ENCODE results near the gene CYP27A1.
"Not testable (repeated sequence)": the region's sequence is repeated elsewhere in the genome, so short reads cannot be mapped to it uniquely, and the experiment has no call there.

The CYP27A1 gene

GRCh38 chr2:218831378-218831990, 49.5 kb downstream of the CYP27A1 start, which contains the start of gene PRKAG3:
Gene PRKAG3, minus strand, starts transcription at chr2:218831803.
- no peak for DNase-seq (ENCODE audit: low read depth in 2 of 2)

GRCh38 chr2:218832081-218832480, 50.1 kb downstream of the CYP27A1 start:
- DNase-seq (ENCODE audit: low read depth in 2 of 2), result no peak

- DNase-seq (ENCODE audit: low read depth in 2 of 2), result no peak
Observed at GRCh38 chr2:218832520-218832919, 50.6 kb downstream of the CYP27A1 start.

DNA sequence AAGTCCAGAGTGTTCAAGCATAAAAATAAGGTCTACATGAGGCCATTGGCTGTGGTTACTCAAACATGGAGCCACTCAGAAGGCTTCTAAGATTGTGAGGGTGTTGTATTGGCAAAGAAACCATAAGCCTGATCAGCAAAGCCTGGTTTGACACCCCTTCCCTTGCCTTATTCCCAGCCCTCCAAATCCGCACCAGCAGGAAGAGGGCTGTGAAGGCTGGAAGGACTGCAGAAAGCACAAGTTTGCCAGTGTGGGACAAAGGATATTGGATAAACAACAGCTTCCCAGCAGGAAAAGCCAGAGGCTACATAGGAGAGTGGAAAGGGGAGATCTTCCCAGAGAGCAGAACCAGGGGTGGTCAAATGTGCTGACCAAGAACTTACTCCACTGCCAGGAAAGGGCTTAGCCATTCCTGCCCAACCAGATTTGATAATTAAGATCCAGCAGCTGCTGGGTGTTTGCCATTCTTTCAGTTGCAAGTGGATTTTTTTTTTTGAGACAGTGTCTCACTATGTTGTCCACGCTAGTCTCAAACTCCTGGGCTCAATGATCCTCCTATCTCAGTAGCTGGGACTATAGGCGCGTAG, 51.2 kb downstream of the CYP27A1 start:
- DNase-seq (ENCODE audit: low read depth in 2 of 2), result no peak

- DNase-seq (ENCODE audit: low read depth in 2 of 2), result no peak
Observed at GRCh38 chr2:218834685-218835084, 52.7 kb downstream of the CYP27A1 start.

DNA sequence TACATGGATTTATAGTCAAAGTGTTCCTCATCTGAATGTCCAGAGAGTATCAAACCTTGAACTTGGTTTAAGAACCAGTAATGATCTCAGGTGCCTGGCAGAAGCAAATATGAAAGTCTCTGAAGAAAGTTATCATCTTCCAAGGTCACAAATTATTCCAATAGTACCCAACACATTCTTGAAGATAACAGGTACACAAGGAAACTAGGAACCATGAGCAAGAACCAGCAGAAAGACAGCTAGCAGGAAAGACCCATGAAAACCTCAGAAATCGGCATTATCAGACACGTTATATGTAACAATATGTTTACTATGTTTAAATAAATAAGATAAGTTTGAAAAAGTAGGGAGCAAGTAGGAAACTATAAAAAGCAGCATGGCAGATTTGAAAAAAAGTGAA, 55.5 kb downstream of the CYP27A1 start:
- DNase-seq (ENCODE audit: low read depth in 2 of 2), result no peak

- no peak for DNase-seq (ENCODE audit: low read depth in 2 of 2)
Observed at GRCh38 chr2:218839430-218839829, 57.5 kb downstream of the CYP27A1 start.

DNA sequence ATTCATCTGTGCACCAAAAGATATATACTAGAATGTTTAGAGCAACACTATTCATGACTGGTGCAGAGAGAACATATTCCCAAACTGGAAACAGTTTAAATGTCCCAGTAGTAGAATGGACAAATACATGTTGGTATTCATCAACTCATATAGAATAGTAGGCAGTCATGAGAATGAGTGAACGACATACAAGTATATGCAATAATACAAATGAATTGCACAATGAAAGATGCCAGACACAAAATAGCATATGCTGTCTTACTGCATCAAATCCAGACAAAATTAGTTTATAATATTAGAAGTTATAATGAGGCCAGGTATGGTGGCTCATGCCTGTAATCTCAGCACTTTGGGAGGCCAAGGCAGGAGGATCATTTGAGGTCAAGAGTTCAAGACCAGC, 57.9 kb downstream of the CYP27A1 start:
- no peak for DNase-seq (ENCODE audit: low read depth in 2 of 2)

DNA sequence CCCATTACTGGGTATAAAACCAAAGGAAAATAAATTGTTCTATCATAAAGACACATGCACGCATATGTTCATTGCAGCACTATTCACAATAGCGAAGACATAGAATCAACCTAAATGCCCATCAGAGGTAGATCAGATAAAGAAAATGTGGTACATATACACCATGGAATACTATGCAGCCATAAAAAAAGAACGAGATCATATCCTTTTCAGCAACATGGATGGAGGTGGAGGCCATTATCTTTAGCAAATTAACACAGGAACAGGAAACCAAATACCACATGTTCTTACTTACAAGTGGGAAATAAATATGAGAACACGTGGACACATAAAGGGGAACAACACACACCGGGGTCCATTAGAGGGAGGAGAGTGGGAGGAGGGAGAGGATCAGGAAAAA, 62.4 kb downstream of the CYP27A1 start:
- not testable (repeated sequence) for DNase-seq (ENCODE audit: low read depth in 2 of 2)

DNA sequence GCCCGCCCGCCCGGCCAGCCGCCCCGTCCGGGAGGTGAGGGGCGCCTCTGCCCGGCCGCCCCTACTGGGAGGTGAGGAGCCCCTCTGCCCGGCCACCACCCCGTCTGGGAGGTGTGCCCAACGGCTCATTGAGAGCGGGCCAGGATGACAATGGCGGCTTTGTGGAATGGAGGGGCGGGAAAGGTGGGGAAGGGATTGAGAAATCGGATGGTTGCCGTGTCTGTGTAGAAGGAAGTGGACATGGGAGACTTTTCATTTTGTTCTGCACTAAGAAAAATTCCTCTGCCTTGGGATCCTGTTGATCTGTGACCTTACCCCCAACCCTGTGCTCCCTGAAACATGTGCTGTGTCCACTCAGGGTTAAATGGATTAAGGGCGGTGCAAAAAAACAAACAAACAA, 65.0 kb downstream of the CYP27A1 start:
- not testable (repeated sequence) for DNase-seq (ENCODE audit: low read depth in 2 of 2)

GRCh38 chr2:218849721-218850120, 67.8 kb downstream of the CYP27A1 start:
- DNase-seq (ENCODE audit: low read depth in 2 of 2), result no peak

GRCh38 chr2:218850796-218851195, 68.8 kb downstream of the CYP27A1 start:
- DNase-seq (ENCODE audit: low read depth in 2 of 2), result no peak

DNA sequence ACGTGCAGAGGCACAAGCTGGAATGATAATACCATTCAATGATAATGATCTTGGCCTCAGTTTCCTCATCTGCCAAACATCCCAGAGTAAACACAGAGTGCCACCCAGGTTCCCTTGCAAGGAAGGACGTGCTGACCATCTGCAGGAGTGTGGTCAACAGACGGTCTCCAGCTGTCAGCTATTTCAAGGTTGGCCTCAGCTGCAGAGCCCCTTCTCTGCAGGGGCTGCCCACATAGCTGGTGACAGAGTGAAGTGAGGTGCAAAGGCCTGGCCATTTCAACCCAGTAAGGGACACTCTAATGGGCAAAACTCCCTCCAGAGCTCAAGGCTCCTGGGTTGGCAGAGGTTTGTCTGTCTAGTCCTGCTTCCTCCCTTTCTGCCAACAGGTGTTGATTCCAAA, 69.3 kb downstream of the CYP27A1 start:
- DNase-seq (ENCODE audit: low read depth in 2 of 2), result no peak

DNA sequence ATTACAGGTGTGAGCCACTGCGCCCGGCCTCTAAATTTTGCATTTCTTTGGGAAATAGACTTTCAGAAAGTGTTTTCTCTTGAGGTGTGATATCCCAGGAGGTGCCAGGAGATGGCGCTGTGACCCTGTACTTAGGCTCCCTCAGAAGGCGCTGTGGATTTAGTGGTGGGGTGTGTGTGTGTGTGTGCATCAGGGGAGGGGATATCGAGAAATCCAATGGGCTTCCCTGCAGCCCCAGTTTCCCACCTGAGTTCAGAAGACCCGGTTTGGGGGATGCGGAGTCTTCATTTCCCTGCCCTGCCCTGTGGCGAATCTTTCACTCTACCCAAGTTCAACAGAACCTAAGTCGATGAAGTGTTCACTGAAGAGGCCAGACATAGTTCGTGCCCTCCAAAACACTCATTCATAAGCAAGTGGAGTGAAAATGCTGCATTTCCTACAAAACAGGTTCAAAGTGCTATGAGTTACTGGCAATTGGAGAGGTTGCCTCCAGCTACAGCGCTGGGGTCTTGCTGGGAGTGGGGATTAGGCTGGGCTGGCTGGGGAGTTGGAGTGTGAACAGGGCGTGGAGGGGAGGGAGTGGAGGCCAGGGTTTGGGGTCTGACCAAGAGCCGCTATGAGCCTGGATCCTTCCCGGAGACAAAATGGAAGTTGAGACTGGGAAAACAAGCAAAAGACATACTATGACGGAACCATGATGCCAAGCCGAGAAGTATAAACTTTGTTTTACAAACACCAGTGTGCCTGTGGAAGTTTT, 71.1 kb downstream of the CYP27A1 start:
- peak; percentile 63 for DNase-seq (ENCODE audit: low read depth in 2 of 2)

DNA sequence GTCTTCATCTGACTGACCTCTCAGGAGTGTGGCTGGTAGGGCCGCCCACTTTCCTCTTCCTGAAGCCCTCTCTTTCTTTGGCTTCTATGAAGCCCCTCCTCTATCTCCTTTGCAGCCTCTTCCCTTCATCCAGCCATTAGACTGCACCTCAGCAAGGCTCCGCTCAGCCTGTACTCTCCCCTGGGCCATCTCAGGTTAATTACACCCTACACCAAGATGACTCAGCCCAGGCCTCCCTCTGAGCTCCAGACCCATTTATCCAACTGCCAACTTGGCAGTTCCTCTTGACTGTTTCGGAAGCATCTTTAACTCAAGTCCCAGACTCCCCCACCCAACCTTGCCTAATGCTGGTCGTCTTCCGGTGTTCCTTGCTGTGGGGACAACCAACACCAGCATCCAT, 71.8 kb downstream of the CYP27A1 start:
- DNase-seq (ENCODE audit: low read depth in 2 of 2), result no peak

GRCh38 chr2:218854860-218855259, 72.9 kb downstream of the CYP27A1 start:
- no peak for DNase-seq (ENCODE audit: low read depth in 2 of 2)

GRCh38 chr2:218855305-218856166, 73.6 kb downstream of the CYP27A1 start:
- DNase-seq (ENCODE audit: low read depth in 2 of 2), result no peak

GRCh38 chr2:218856167-218856895, 74.4 kb downstream of the CYP27A1 start:
- DNase-seq (ENCODE audit: low read depth in 2 of 2), result no peak

DNA sequence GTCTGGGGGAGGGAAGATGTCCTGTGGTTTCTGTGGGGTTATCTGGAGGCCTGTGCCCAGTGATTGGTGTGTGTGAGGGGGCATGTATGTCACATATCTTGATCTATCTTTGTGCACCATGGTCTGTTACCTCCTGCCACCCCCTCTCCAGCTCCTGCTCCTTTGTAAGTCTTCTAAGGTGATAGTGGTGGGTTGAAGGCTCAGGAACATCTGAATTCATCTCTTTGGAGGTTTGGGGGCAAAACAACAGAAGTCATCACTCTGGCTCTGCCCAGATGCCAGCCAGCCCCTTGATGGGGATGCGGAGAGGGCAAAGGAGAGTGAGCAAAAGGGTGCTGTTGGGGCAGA, 74.9 kb downstream of the CYP27A1 start:
- no peak for DNase-seq (ENCODE audit: low read depth in 2 of 2)

- no peak for DNase-seq (ENCODE audit: low read depth in 2 of 2)
Observed at GRCh38 chr2:218857371-218858137, 75.6 kb downstream of the CYP27A1 start.

DNA sequence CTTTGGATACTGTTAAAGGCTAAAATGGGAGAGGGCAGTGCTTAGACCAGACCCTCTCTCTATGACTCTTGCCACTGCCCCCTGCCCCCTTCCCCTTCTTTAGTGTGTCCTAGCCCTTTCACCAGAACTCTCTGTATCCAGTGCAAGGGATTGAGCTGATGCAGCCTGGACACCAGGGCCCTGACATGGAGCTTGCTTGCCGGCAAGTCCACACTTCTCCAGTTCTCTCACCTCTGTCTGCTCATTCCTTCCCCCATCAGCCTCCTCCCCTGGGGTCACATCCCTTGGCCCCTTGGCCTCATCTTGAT, 76.1 kb downstream of the CYP27A1 start:
- DNase-seq (ENCODE audit: low read depth in 2 of 2), result no peak
